Thyroid gland (tissue), 4 donors: ENCODE results near the gene DYNLRB2. TPM values are rescaled to one million over a fixed set of nuclear protein-coding genes. Genes with fewer than 3 reads are reported as not detected.

ENCODE experiments used
- DNase-seq, 2 donors: peaks; one replicate each; pipeline ENCODE4 v3.0.0-alpha.2; 2019
- H3K27ac ChIP-seq, 3 donors: fragments of 200-600 bp; sonication (generic); 1 replicate in 2 of 3; 2 replicates in 1 of 3; pipeline ENCODE4 v1.5.1; 2016 to 2019; ENCODE audit warnings: mild to moderate bottlenecking in 1 of 3, moderate library complexity in 1 of 3
- H3K27me3 ChIP-seq: fragments of 200-600 bp; sonication (generic); one replicate; pipeline ENCODE4 v1.5.1; 2019
- H3K36me3 ChIP-seq, 2 donors: fragments of 200-600 bp; sonication (generic); one replicate each; pipeline ENCODE4 v1.5.1; 2016 to 2019
- H3K4me1 ChIP-seq, 2 donors: fragments of 200-600 bp; sonication (generic); one replicate each; pipeline ENCODE4 v1.5.1; 2017 to 2019
- H3K4me3 ChIP-seq, 3 donors: fragments of 200-600 bp; sonication (generic); replicated peaks in 1 of 3; 1 replicate in 2 of 3; 2 replicates in 1 of 3; pipeline ENCODE4 v1.5.1; 2016; ENCODE audit warnings: mild to moderate bottlenecking in 1 of 3
- H3K9me3 ChIP-seq: fragments of 200-600 bp; sonication (generic); one replicate; pipeline ENCODE4 v1.5.1; 2017
- POLR2A ChIP-seq, 2 donors: fragments of 450-650 bp; IDR thresholded peaks; one replicate each; pipeline ENCODE4 v1.6.1; 2017; ENCODE audit warnings: antibody characterized with exemption in 2 of 2, mild to moderate bottlenecking in 2 of 2, moderate library complexity in 1 of 2
- WGBS, 2 donors: methylation state at CpG; one replicate each; pipeline ENCODE4 v1.1.5; 2017; 5-methylcytosine and 5-hydroxymethylcytosine counted together
- intact Hi-C: fragments of 100-400 bp; cut with DNase I; formaldehyde crosslinking; loops from one replicate; pipeline ENCODE4 v1.15.1; 2023
- total RNA-seq, 4 donors: library from RNA; depleted of rRNA; stranded (reverse); fragments of >200 nt; gene quantifications; one replicate each; pipeline ENCODE4 v1.2.3, GENCODE V29; 2016
- TF ChIP-seq, protein P1 (sequence below), 6 experiments: fragments of 200-600 bp in 3 of 6; fragments of 450-650 bp in 3 of 6; sonication (generic) in 3 of 6; IDR thresholded peaks; one replicate each; pipeline ENCODE4 v1.5.1; 2016 to 2019; ENCODE audit warnings: antibody characterized with exemption in 6 of 6, mild to moderate bottlenecking in 2 of 6, inconsistent platforms in 1 of 6, moderate library complexity in 1 of 6

Gene DYNLRB2
- total RNA-seq, 4 donors from 2014 or later, result 6.4 to 11.6 (median 6.7) TPM; not detected in 1

DNA sequence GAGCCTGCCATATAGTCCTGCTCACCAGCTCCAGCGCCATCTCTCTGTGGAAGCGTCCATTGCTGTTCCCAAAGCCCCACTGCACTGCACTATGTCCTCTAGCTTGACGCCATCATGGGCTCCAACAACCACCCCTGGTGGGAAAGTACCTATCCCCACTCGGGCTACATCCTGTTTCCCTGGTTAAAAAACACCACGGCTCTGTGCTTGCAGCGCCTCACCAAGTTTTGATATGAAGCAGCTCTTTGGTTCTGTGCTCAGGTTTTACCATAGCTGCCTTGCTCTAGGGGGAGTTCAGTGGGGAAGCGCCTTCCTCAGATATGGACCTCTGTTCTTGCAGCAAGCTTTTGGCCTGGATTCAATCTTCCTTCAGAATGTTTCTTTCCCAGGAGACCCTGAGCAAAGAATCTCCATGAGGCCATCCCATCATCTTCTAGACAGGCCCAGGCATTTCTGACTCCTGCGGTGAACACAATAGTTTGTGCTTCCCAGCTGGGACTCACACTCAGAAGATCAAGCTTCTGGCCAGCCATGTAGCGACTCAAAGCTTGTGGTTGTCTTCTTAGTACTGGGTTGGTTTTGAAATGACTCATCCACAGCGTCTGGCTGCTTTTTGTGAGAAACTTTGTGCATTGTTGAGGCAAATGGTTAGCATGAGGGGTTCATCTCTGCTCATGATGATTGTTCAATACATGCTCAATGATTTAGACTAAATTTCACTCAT, 39.5 kb downstream of the DYNLRB2 start:
- no peaks in the 10 kb centered on the region for H3K36me3 ChIP-seq
- no peak overlapping the region for H3K4me3 ChIP-seq
- intact Hi-C loops, result no loop called here
- TF ChIP-seq, protein P1, sequence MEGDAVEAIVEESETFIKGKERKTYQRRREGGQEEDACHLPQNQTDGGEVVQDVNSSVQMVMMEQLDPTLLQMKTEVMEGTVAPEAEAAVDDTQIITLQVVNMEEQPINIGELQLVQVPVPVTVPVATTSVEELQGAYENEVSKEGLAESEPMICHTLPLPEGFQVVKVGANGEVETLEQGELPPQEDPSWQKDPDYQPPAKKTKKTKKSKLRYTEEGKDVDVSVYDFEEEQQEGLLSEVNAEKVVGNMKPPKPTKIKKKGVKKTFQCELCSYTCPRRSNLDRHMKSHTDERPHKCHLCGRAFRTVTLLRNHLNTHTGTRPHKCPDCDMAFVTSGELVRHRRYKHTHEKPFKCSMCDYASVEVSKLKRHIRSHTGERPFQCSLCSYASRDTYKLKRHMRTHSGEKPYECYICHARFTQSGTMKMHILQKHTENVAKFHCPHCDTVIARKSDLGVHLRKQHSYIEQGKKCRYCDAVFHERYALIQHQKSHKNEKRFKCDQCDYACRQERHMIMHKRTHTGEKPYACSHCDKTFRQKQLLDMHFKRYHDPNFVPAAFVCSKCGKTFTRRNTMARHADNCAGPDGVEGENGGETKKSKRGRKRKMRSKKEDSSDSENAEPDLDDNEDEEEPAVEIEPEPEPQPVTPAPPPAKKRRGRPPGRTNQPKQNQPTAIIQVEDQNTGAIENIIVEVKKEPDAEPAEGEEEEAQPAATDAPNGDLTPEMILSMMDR (IDR thresholded peaks at IDR 0.05), result no peak
- TF ChIP-seq POLR2A (IDR thresholded peaks at IDR 0.05), result no peak
- 81 to 84% methylated on average over 10 of the region's 10 CpGs for WGBS, 2 donors
- no peaks in the 10 kb centered on the region for H3K9me3 ChIP-seq
- H3K4me1 ChIP-seq, result no peaks in the 10 kb centered on the region
- no peaks in the 10 kb centered on the region for H3K27me3 ChIP-seq
- no peak overlapping the region for H3K27ac ChIP-seq
- DNase-seq, result no peak

DNA sequence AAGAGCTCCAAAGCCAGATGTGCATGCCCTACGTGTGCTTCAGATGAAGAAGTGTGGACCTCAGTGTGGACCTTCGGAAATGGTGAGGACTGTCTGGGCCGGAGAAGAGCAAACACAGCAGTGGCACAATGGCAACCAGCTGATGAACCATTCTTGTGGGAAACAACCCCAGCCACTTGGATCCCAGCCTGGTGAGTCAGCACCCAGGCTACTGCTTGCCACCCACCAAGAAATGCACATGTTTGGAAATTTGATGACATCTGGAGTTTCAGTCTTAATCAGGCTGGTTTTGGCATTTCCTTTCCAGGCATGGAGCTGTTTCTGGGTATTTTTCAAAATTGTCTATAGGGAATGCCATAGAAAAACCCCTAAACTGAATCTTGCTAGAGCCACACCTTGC, 42.7 kb downstream of the DYNLRB2 start:
- no peaks in the 10 kb centered on the region for H3K4me1 ChIP-seq
- WGBS, 2 donors, result 88 to 95% methylated on average over 3 of the region's 3 CpGs
- intact Hi-C loops, result no loop called here
- no peak for DNase-seq
- TF ChIP-seq, protein P1 (IDR thresholded peaks at IDR 0.05), result no peak
- TF ChIP-seq POLR2A (IDR thresholded peaks at IDR 0.05), result no peak
- H3K27me3 ChIP-seq, result no peaks in the 10 kb centered on the region
- H3K4me3 ChIP-seq, result no peak overlapping the region
- no peak overlapping the region for H3K27ac ChIP-seq
- H3K36me3 ChIP-seq, result no peaks in the 10 kb centered on the region
- no peaks in the 10 kb centered on the region for H3K9me3 ChIP-seq

DNA sequence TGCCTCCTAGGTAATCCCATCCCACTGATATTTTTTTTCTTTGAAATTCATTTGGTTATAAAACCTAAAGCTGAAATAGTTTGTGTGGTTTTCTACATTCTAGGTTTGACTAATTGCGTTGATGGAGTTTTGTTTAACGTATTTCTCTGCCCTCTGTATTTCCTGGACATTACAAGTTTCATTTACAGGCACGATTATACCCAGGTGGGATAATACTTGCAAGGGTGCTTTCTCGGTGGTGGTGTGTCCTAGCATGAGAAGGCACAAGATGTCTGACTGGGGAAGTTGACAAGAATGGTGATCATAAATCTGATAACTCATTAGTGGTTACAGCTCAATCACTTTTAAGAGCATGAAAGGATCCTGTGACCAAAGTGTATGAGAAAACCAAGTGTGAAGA, 45.0 kb downstream of the DYNLRB2 start:
- intact Hi-C loops, result no loop called here
- no peak for TF ChIP-seq POLR2A (IDR thresholded peaks at IDR 0.05)
- TF ChIP-seq, protein P1 (IDR thresholded peaks at IDR 0.05), result no peak
- 87 to 94% methylated on average over 4 of the region's 4 CpGs for WGBS, 2 donors

DNA sequence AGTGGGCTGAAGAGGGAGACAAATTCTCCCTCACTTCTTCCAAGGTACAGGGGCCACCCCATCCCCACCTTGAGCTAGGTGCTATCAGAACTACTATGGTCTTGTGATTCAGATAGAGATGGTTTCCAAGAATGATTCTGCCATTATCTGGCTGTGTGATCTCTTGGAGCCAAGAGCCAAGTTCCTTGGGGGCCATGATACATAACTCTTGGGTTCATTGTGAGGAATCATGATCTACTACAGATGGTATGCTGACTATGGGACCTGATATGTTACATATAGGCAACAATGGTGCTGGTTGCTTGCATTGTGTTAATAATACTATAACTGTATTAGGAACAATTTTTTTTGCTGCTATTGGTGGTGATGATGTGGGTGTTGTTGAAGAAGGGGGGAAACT, 45.7 kb downstream of the DYNLRB2 start:
- H3K27ac ChIP-seq, result no peak overlapping the region

More for the DNA sequence above, 45.0 kb downstream of the DYNLRB2 start:
- Histone ChIP-seq H3K36me3 (no peaks in the 10 kb centered on the region), H3K4me1 (no peaks in the 10 kb centered on the region), H3K9me3 (no peaks in the 10 kb centered on the region), H3K27ac (no peak overlapping the region), H3K4me3 (no peak overlapping the region), H3K27me3 (no peaks in the 10 kb centered on the region)
- DNase-seq, result no peak

DNA sequence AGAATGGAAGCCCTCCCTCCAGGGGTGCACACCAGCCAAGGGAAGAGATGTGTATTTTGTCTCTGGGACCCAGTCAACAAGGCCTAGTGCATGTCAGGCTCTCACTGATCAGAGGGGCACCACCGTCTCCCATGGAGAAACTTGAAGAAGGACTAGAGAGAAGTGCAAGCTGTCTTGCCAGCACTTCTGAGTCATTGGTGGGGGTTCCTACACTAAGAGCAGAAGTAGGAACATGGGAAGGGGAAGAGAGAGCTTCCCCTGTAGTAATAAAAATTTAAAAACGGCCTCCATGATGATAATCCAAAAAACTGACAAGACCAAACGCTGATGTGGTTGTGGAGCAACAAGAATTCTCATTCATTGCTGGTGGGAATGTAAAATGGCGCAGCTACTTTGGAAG, 46.3 kb downstream of the DYNLRB2 start:
- Histone ChIP-seq H3K27me3 (no peaks in the 10 kb centered on the region), H3K27ac (no peak overlapping the region), H3K4me1 (no peaks in the 10 kb centered on the region), H3K4me3 (no peak overlapping the region), H3K9me3 (no peaks in the 10 kb centered on the region), H3K36me3 (no peaks in the 10 kb centered on the region)
- no peak for TF ChIP-seq POLR2A (IDR thresholded peaks at IDR 0.05)
- TF ChIP-seq, protein P1 (IDR thresholded peaks at IDR 0.05), result no peak
- intact Hi-C loops, result no loop called here
- no peak for DNase-seq
- WGBS, 2 donors, result 81 to 86% methylated on average over 4 of the region's 4 CpGs

More for the DNA sequence above, 45.7 kb downstream of the DYNLRB2 start:
- H3K4me1 ChIP-seq, result no peaks in the 10 kb centered on the region
- H3K9me3 ChIP-seq, result no peaks in the 10 kb centered on the region
- no peaks in the 10 kb centered on the region for H3K27me3 ChIP-seq
- intact Hi-C loops, result no loop called here
- H3K36me3 ChIP-seq, result no peaks in the 10 kb centered on the region
- H3K4me3 ChIP-seq, result no peak overlapping the region
- DNase-seq, result no peak
- TF ChIP-seq POLR2A (IDR thresholded peaks at IDR 0.05), result no peak
- TF ChIP-seq, protein P1 (IDR thresholded peaks at IDR 0.05), result no peak
